Measurements from ENCODE around the gene VPS13A.

GRCh38 chr9:77423841-77424240 is 246.5 kb downstream of the VPS13A start:
- TF ChIP-seq MAX (IDR thresholded peaks at IDR 0.05) (no peak), CTCF (IDR thresholded peaks at IDR 0.05 in 2 of 3, conservative IDR thresholded peaks at IDR 0.05 in 1 of 3; ENCODE audit: borderline replicate concordance in 1 of 3, insufficient read depth in 1 of 3, low read depth in 2 of 3, low read length in 2 of 3) (no peak), SIN3A (IDR thresholded peaks at IDR 0.05; ENCODE audit: low read depth) (no peak), REST (IDR thresholded peaks at IDR 0.05; ENCODE audit: low read depth) (no peak), ATF3 (IDR thresholded peaks at IDR 0.05) (no peak), EZH2 (IDR thresholded peaks at IDR 0.05) (no peak), POLR2AphosphoS5 (IDR thresholded peaks at IDR 0.05; ENCODE audit: low read depth, low read length) (no peak), TCF7L2 (IDR thresholded peaks at IDR 0.05; ENCODE audit: borderline replicate concordance, extremely low read depth, insufficient read depth, insufficient read length) (no peak), JUND (IDR thresholded peaks at IDR 0.05) (no peak), RAD21 (IDR thresholded peaks at IDR 0.05; ENCODE audit: low read depth) (no peak), YY1 (IDR thresholded peaks at IDR 0.05; ENCODE audit: extremely low read depth, insufficient replicate concordance, low read depth, low read length) (no peak), CEBPB (IDR thresholded peaks at IDR 0.05; ENCODE audit: low read depth) (no peak), POLR2A (IDR thresholded peaks at IDR 0.05; ENCODE audit: borderline replicate concordance, extremely low read depth, insufficient read depth, insufficient read length) (no peak), SP1 (IDR thresholded peaks at IDR 0.05; ENCODE audit: low read depth) (no peak)

Data from HCT116 (cell line).